K562 (cell line): ENCODE data around the gene SRRT. TPM values are rescaled to one million over a fixed set of nuclear protein-coding genes. Genes with fewer than 3 reads are reported as not detected.

Experiments
- ESRRB ChIP-seq: fragments of 250-450 bp; sonication (Bioruptor Pico); IDR thresholded peaks from 2 replicates; pipeline ENCODE4 v1.5.0; 2020; ENCODE audit warnings: mild to moderate bottlenecking, moderate library complexity, borderline replicate concordance
- GATAD2B ChIP-seq: fragments of 450-650 bp; IDR thresholded peaks from 2 replicates; pipeline ENCODE4 v1.6.1; 2017; ENCODE audit warnings: mild to moderate bottlenecking, borderline replicate concordance
- JUN ChIP-seq, 2 experiments: sonication (generic) in 1 of 2; formaldehyde crosslinking in 1 of 2; IDR thresholded peaks; 2 replicates each; pipeline versions ENCODE4 v1.6.1 to v1.8.0; 2012 to 2022; ENCODE audit warnings: borderline replicate concordance in 2 of 2, mild to moderate bottlenecking in 2 of 2, improper control_type of control experiment in 1 of 2, low read depth in 1 of 2, low read length in 1 of 2, missing genetic modification reagents in 1 of 2
- JUNB ChIP-seq: fragments of 450-650 bp; formaldehyde crosslinking; conservative IDR thresholded peaks from 2 replicates; pipeline ENCODE4 v1.4.0; 2020; ENCODE audit warnings: mild to moderate bottlenecking
- MIER1 ChIP-seq: fragments of 450-650 bp; IDR thresholded peaks from 2 replicates; pipeline ENCODE4 v1.6.1; 2016; ENCODE audit warnings: antibody characterized with exemption, mild to moderate bottlenecking, low read depth
- NCOA1 ChIP-seq: fragments of 450-650 bp; IDR thresholded peaks from 2 replicates; pipeline ENCODE4 v1.6.1; 2016; ENCODE audit warnings: low read depth
- PHB2 ChIP-seq: fragments of 450-650 bp; IDR thresholded peaks from 2 replicates; pipeline ENCODE4 v1.6.1; 2017; ENCODE audit warnings: low read depth
- RBM15 ChIP-seq: fragments of 200-400 bp; formaldehyde crosslinking; IDR thresholded peaks from 2 replicates; pipeline ENCODE4 v1.6.1; 2018; ENCODE audit warnings: mild to moderate bottlenecking, low read length, moderate library complexity; ENCODE audit not compliant: insufficient read depth
- RNF2 ChIP-seq: sonication (generic); IDR thresholded peaks from 2 replicates; pipeline ENCODE4 v1.6.1; 2016
- SMARCA4 ChIP-seq: fragments of 450-650 bp; IDR thresholded peaks from 2 replicates; pipeline ENCODE4 v1.6.1; 2016
- SMARCB1 ChIP-seq: IDR thresholded peaks from 2 replicates; pipeline ENCODE4 v1.6.1; 2011; ENCODE audit warnings: improper control_type of control experiment, low read depth; ENCODE audit not compliant: insufficient read length
- TGIF2 ChIP-seq: sonication (generic); formaldehyde crosslinking; IDR thresholded peaks from 2 replicates; pipeline ENCODE4 v1.8.1; 2022; ENCODE audit warnings: mild to moderate bottlenecking, missing genetic modification reagents, moderate library complexity
- VEZF1 ChIP-seq: fragments of 200-800 bp; sonication (Bioruptor generic); IDR thresholded peaks from 2 replicates; pipeline ENCODE4 v1.6.1; 2017; ENCODE audit warnings: missing genetic modification characterization, missing compliant biosample characterization
- ZBTB33 ChIP-seq: sonication (generic); formaldehyde crosslinking; IDR thresholded peaks from 2 replicates; pipeline ENCODE4 v1.8.1; 2023; ENCODE audit warnings: mild to moderate bottlenecking, missing genetic modification reagents
- ZKSCAN1 ChIP-seq: fragments of 150-350 bp; IDR thresholded peaks from 2 replicates; pipeline ENCODE4 v1.6.1; 2016; ENCODE audit warnings: low read depth, low read length
- ZNF324 ChIP-seq: fragments of 250-450 bp; sonication (Bioruptor Pico); IDR thresholded peaks from 2 replicates; pipeline ENCODE4 v1.4.0; 2020; ENCODE audit warnings: mild to moderate bottlenecking
- ZNF407 ChIP-seq: fragments of 450-650 bp; IDR thresholded peaks from 2 replicates; pipeline ENCODE4 v1.6.1; 2016; ENCODE audit warnings: low read depth
- polyA plus RNA-seq, 8 experiments: library from polyadenylated mRNA; depleted of rRNA in 4 of 8; stranded (reverse) in 5 of 8; unstranded in 3 of 8; fragments of >200 nt; fragmentation: Nextera tagmentation in 2 of 8; fragmentation: Illumina TruSeq in 1 of 8; extraction: Ambion mirVana in 2 of 8; extraction: Trizol in 1 of 8; gene quantifications; 2 replicates each; pipeline versions ENCODE4 v1.2.1 to v1.2.3, GENCODE V29; 2011 to 2014; ENCODE audit warnings: inconsistent platforms in 1 of 8, missing spikeins in 1 of 8
- total RNA-seq, 7 experiments: library from RNA; depleted of rRNA in 6 of 7; stranded (reverse); fragments of >200 nt in 6 of 7; fragmentation: Illumina TruSeq in 2 of 7; extraction: Trizol in 2 of 7; gene quantifications; 2 replicates each; pipeline versions ENCODE4 v1.2.1 to v1.2.3, GENCODE V29; 2011 to 2021; ENCODE audit warnings: low replicate concordance in 1 of 7

The SRRT gene
- total and polyA plus RNA-seq, 9 of the 15 experiments (the other 6 are each of a cell fraction or from before 2014, with no cell fraction given), result 10.3 to 263 (median 84.4) TPM

GRCh38 chr7:100867040-100867775, 7.7 kb upstream of the SRRT start, which contains the start of gene TRIP6 (continued):
- TF ChIP-seq JUN (IDR thresholded peaks at IDR 0.05; ENCODE audit: borderline replicate concordance, low read depth, low read length) (peak; percentile 100), JUN (CRISPR knock-in tag; IDR thresholded peaks at IDR 0.05; ENCODE audit: borderline replicate concordance) (peak; percentile 54; the same call in 1 of the 2 replicates), ZNF324 (no peak), ESRRB (CRISPR knock-in tag) (no peak), PHB2 (no peak), RNF2 (peak; percentile 85), MIER1 (no peak), ZNF407 (no peak), RBM15 (no peak), ZBTB33 (CRISPR knock-in tag) (0 out of 2 replicates have a peak, but pooled peaks have one; percentile 36), TGIF2 (CRISPR knock-in tag) (0 out of 2 replicates have a peak, but pooled peaks have one; percentile 40), VEZF1 (peak; percentile 99), GATAD2B (peak; percentile 38; the same call in 1 of the 2 replicates), SMARCA4 (peak; percentile 79), JUNB (CRISPR knock-in tag) (peak; percentile 99), ZKSCAN1 (no peak), NCOA1 (peak; percentile 61; the same call in 1 of the 2 replicates), SMARCB1 (no peak)
